Calu3 (cell line): ENCODE data around the gene RSPH1. TPM values are rescaled to one million over a fixed set of nuclear protein-coding genes. Genes with fewer than 3 reads are reported as not detected.

Experiments
- BruUV-seq: library from RNA; stranded (reverse); fragments of 400-500 nt; replicated peaks from 2 replicates; lab custom pipeline; 2021; lab: Mats Ljungman, UMichigan
- CTCF ChIA-PET: fragments of 300-600 bp; sonication (Branson Sonifier 250); formaldehyde crosslinking; loops from one replicate; lab custom pipeline; 2022; ENCODE audit warnings: antibody characterized with exemption; lab: Charles Lee
- DNase-seq: peaks from one replicate; pipeline ENCODE4 v3.0.0; 2022
- H3K27ac Mint-ChIP-seq: one replicate; pipeline ENCODE4 v1.8.0; 2022; ENCODE audit warnings: mixed read lengths; ENCODE audit not compliant: unreplicated experiment
- H3K27me3 Mint-ChIP-seq: one replicate; pipeline ENCODE4 v1.8.0; 2022; ENCODE audit warnings: mixed read lengths; ENCODE audit not compliant: unreplicated experiment
- H3K36me3 Mint-ChIP-seq: one replicate; pipeline ENCODE4 v1.8.0; 2022; ENCODE audit warnings: mild to moderate bottlenecking, moderate library complexity, mixed read lengths; ENCODE audit not compliant: insufficient read depth, unreplicated experiment
- H3K4me1 Mint-ChIP-seq: one replicate; pipeline ENCODE4 v1.8.0; 2022; ENCODE audit warnings: mild to moderate bottlenecking, low read depth, mixed read lengths; ENCODE audit not compliant: unreplicated experiment
- H3K4me3 Mint-ChIP-seq: one replicate; pipeline ENCODE4 v1.8.0; 2022; ENCODE audit warnings: mild to moderate bottlenecking, low read depth, moderate library complexity, mixed read lengths; ENCODE audit not compliant: unreplicated experiment
- H3K9me3 Mint-ChIP-seq: one replicate; pipeline ENCODE4 v1.8.0; 2022; ENCODE audit warnings: low read depth, mixed read lengths; ENCODE audit not compliant: unreplicated experiment
- CTCF ChIP-seq: fragments of 200-600 bp; IDR thresholded peaks from one replicate; pipeline ENCODE4 v1.8.0; 2022; ENCODE audit warnings: antibody characterized with exemption; ENCODE audit not compliant: unreplicated experiment
- intact Hi-C: fragments of 100-400 bp; cut with micrococcal nuclease; formaldehyde crosslinking; loops from one replicate; pipeline ENCODE4 v1.10.0; 2022; ENCODE audit not compliant: unreplicated experiment
- total RNA-seq: library from RNA; stranded (reverse); gene quantifications from 2 replicates; pipeline ENCODE4 v1.2.3, GENCODE V29; 2022

The RSPH1 gene
- total RNA-seq, 1 experiment from 2014 or later, result 2.2 TPM

- CTCF ChIA-PET, result no interaction called here
- no peaks in the 10 kb centered on the region for H3K4me1 Mint-ChIP-seq
- H3K4me3 Mint-ChIP-seq, result no peak overlapping the region
- DNase-seq, result no peak
- peaks cover 5% of the 10 kb centered on the region for H3K36me3 Mint-ChIP-seq
- H3K27me3 Mint-ChIP-seq, result peaks cover 24% of the 10 kb centered on the region
- H3K27ac Mint-ChIP-seq, result no peak overlapping the region
- BruUV-seq, result no TSS peak
- no peak for TF ChIP-seq CTCF
- no peaks in the 10 kb centered on the region for H3K9me3 Mint-ChIP-seq
- intact Hi-C loops, result no loop called here
Observed at GRCh38 chr21:42447732-42448131, 48.3 kb downstream of the RSPH1 start.

GRCh38 chr21:42447182-42447581 lies 48.8 kb downstream of the RSPH1 start:
- intact Hi-C loops, result no loop called here

GRCh38 chr21:42446531-42446930 lies 49.5 kb downstream of the RSPH1 start:
- peaks cover 5% of the 10 kb centered on the region for H3K36me3 Mint-ChIP-seq
- CTCF ChIA-PET, result no interaction called here
- no peak for DNase-seq
- no TSS peak for BruUV-seq
- H3K9me3 Mint-ChIP-seq, result peaks cover 2% of the 10 kb centered on the region
- intact Hi-C loops, result no loop called here
- H3K27me3 Mint-ChIP-seq, result peaks cover 32% of the 10 kb centered on the region
- no peak overlapping the region for H3K4me3 Mint-ChIP-seq
- no peak overlapping the region for H3K27ac Mint-ChIP-seq
- TF ChIP-seq CTCF, result no peak
- no peaks in the 10 kb centered on the region for H3K4me1 Mint-ChIP-seq

More at GRCh38 chr21:42447182-42447581, 48.8 kb downstream of the RSPH1 start:
- Mint-ChIP-seq H3K9me3 (no peaks in the 10 kb centered on the region), H3K36me3 (peaks cover 5% of the 10 kb centered on the region), H3K27me3 (peaks cover 29% of the 10 kb centered on the region), H3K4me1 (no peaks in the 10 kb centered on the region), H3K27ac (no peak overlapping the region), H3K4me3 (no peak overlapping the region)
- CTCF ChIA-PET, result no interaction called here
- DNase-seq, result no peak
- BruUV-seq, result no TSS peak
- no peak for TF ChIP-seq CTCF

GRCh38 chr21:42445311-42445710 lies 50.7 kb downstream of the RSPH1 start:
- H3K36me3 Mint-ChIP-seq, result peaks cover 4% of the 10 kb centered on the region
- no peak overlapping the region for H3K27ac Mint-ChIP-seq
- no peak for TF ChIP-seq CTCF
- no TSS peak for BruUV-seq
- peaks cover 32% of the 10 kb centered on the region for H3K27me3 Mint-ChIP-seq
- CTCF ChIA-PET, result no interaction called here
- H3K4me3 Mint-ChIP-seq, result no peak overlapping the region
- intact Hi-C loops, result no loop called here
- DNase-seq, result no peak
- H3K9me3 Mint-ChIP-seq, result peaks cover 2% of the 10 kb centered on the region
- no peaks in the 10 kb centered on the region for H3K4me1 Mint-ChIP-seq
